Thoracic aorta (tissue), 2 donors: ENCODE results near the gene HIVEP2. TPM values are rescaled to one million over a fixed set of nuclear protein-coding genes. Genes with fewer than 3 reads are reported as not detected.

Experiments
- ATAC-seq: fragments of 150-250 bp; one replicate; pipeline ENCODE4 v1.8.0; 2017; ENCODE audit warnings: low read depth; ENCODE audit not compliant: insufficient number of reproducible peaks, low FRiP score
- DNase-seq: peaks from one replicate; pipeline ENCODE4 v3.0.0-alpha.2; 2020; ENCODE audit warnings: low spot score
- H3K27ac ChIP-seq, 2 donors: fragments of 200-600 bp; sonication (generic); 1 replicate in 1 of 2; 2 replicates in 1 of 2; pipeline ENCODE4 v1.5.1; 2016; ENCODE audit warnings: mild to moderate bottlenecking in 2 of 2, moderate library complexity in 2 of 2
- H3K27me3 ChIP-seq: fragments of 200-600 bp; sonication (generic); replicated peaks from 2 replicates; pipeline ENCODE4 v1.6.0; 2016; ENCODE audit warnings: mild to moderate bottlenecking; ENCODE audit not compliant: insufficient read depth
- H3K36me3 ChIP-seq: fragments of 200-600 bp; sonication (generic); one replicate; pipeline ENCODE4 v1.5.1; 2016
- H3K4me1 ChIP-seq, 2 donors: fragments of 200-600 bp; sonication (generic); 1 replicate in 1 of 2; 2 replicates in 1 of 2; pipeline versions ENCODE4 v1.5.1 to v1.6.0; 2016; ENCODE audit warnings: low read depth in 2 of 2, mild to moderate bottlenecking in 1 of 2; ENCODE audit not compliant: control insufficient read depth in 1 of 2
- H3K4me3 ChIP-seq: fragments of 200-600 bp; sonication (generic); 2 replicates; pipeline ENCODE4 v1.5.1; 2016; ENCODE audit warnings: mild to moderate bottlenecking
- H3K9me3 ChIP-seq: fragments of 200-600 bp; sonication (generic); 2 replicates; pipeline ENCODE4 v1.5.1; 2016
- total RNA-seq, 2 donors: library from RNA; depleted of rRNA; stranded (reverse); fragments of >200 nt; gene quantifications; one replicate each; pipeline versions ENCODE4 v1.1.0 to v1.2.3, GENCODE V29; 2016
- TF ChIP-seq, protein P1 (sequence below): fragments of 200-600 bp; sonication (generic); IDR thresholded peaks from one replicate; pipeline ENCODE4 v1.5.1; 2019; ENCODE audit warnings: antibody characterized with exemption

The HIVEP2 gene
- total RNA-seq, 2 donors from 2014 or later = 32.9 to 51.7 TPM

GRCh38 chr6:142824426-142824825 lies 120.5 kb downstream of the HIVEP2 start:
- H3K27me3 ChIP-seq = no peaks in the 10 kb centered on the region
- H3K4me1 ChIP-seq = peaks cover 20 to 31% of the 10 kb centered on the region in 2 donors
- H3K27ac ChIP-seq = no peak overlapping the region
- ATAC-seq (no peak), DNase-seq (no peak)
- H3K36me3 ChIP-seq = no peaks in the 10 kb centered on the region
- TF ChIP-seq, protein P1, sequence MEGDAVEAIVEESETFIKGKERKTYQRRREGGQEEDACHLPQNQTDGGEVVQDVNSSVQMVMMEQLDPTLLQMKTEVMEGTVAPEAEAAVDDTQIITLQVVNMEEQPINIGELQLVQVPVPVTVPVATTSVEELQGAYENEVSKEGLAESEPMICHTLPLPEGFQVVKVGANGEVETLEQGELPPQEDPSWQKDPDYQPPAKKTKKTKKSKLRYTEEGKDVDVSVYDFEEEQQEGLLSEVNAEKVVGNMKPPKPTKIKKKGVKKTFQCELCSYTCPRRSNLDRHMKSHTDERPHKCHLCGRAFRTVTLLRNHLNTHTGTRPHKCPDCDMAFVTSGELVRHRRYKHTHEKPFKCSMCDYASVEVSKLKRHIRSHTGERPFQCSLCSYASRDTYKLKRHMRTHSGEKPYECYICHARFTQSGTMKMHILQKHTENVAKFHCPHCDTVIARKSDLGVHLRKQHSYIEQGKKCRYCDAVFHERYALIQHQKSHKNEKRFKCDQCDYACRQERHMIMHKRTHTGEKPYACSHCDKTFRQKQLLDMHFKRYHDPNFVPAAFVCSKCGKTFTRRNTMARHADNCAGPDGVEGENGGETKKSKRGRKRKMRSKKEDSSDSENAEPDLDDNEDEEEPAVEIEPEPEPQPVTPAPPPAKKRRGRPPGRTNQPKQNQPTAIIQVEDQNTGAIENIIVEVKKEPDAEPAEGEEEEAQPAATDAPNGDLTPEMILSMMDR = no peak
- no peak overlapping the region for H3K4me3 ChIP-seq
- H3K9me3 ChIP-seq = no peaks in the 10 kb centered on the region

DNA sequence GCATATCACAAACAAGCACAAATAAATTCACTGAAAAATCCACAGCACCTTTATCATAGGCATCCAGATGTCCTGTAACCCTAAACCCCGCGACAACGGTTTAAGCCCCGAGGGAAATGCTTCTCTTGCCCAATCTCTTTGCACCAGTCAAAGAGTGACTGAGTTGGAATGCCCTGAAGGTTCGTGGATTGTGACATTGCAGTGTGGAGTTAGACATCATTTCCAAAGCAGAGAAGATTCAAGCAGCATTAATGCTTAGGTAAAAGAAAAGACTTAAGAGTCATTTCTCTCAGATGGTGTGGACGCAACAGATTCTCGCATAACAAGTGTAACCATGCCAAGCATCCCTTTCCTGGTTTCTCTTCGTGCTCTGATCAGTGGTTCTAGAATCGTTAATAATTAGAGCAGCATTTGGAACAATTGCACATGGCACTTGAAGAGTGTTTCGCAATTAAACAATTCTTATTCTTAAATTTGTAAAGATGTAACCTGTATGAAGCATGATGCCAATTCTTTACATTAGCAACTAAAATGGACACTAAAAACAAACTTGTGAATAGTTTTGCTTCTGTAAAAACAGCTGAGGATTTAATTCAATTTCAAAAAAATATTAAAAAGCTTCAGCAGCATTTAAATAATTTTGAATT lies 121.6 kb downstream of the HIVEP2 start:
- DNase-seq (no peak), ATAC-seq (no peak)
- Histone ChIP-seq H3K4me3 (no peak overlapping the region), H3K27me3 (no peaks in the 10 kb centered on the region), H3K27ac (no peak overlapping the region), H3K36me3 (no peaks in the 10 kb centered on the region), H3K9me3 (no peaks in the 10 kb centered on the region), H3K4me1 (peaks cover 20 to 29% of the 10 kb centered on the region in 2 donors)
- TF ChIP-seq, protein P1 = no peak

DNA sequence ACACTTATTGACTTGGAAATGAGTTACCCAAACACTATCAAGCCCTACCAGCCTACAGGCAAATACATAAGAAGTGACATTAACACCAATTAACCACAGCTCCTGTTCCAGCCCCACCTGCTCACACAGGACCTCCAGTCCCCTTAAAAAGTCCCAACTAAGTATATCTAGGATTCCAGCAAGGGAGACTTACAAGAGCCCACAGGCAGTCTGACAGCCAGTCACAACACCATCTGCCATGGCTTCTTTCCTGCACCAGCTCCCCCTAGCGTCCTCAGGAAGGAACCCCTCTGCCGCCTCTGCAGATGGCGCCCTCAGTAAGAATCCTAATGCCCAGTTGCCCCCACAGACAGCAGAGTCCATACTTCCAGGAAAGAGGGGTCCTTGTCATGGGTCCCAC lies 122.1 kb downstream of the HIVEP2 start:
- H3K4me3 ChIP-seq = no peak overlapping the region
- H3K9me3 ChIP-seq = no peaks in the 10 kb centered on the region
- no peaks in the 10 kb centered on the region for H3K36me3 ChIP-seq
- no peak overlapping the region for H3K27ac ChIP-seq
- DNase-seq (no peak), ATAC-seq (no peak)
- no peaks in the 10 kb centered on the region for H3K27me3 ChIP-seq
- peaks cover 20 to 29% of the 10 kb centered on the region in 2 donors for H3K4me1 ChIP-seq
- TF ChIP-seq, protein P1 = no peak

GRCh38 chr6:142822383-142822782 lies 122.6 kb downstream of the HIVEP2 start:
- H3K27ac ChIP-seq = no peak overlapping the region
- no peaks in the 10 kb centered on the region for H3K27me3 ChIP-seq
- H3K4me1 ChIP-seq = peaks cover 20 to 29% of the 10 kb centered on the region in 2 donors
- H3K36me3 ChIP-seq = no peaks in the 10 kb centered on the region
- no peak for ATAC-seq
- no peak for DNase-seq
- H3K4me3 ChIP-seq = no peak overlapping the region
- no peaks in the 10 kb centered on the region for H3K9me3 ChIP-seq
- TF ChIP-seq, protein P1 = no peak

- Histone ChIP-seq H3K27ac (no peak overlapping the region), H3K4me3 (no peak overlapping the region), H3K9me3 (no peaks in the 10 kb centered on the region), H3K4me1 (peaks cover 20 to 29% of the 10 kb centered on the region in 2 donors), H3K27me3 (no peaks in the 10 kb centered on the region), H3K36me3 (no peaks in the 10 kb centered on the region)
- ATAC-seq = no peak
- TF ChIP-seq, protein P1 = no peak
- no peak for DNase-seq
These were observed 123.1 kb downstream of the HIVEP2 start for GRCh38 chr6:142821860-142822259.
